GM18868 (cell line): ENCODE data around the gene TMEM91.

Source experiments
- ATAC-seq: cut with Tn5 transposase; IDR thresholded peaks from one replicate; pipeline ENCODE4 v1.9.1; 2021; ENCODE audit warnings: mild to moderate bottlenecking, moderate library complexity; ENCODE audit not compliant: unreplicated experiment

Gene TMEM91

GRCh38 chr19:41427647-41428480 lies 51.5 kb downstream of the TMEM91 start:
- ATAC-seq: no peak

GRCh38 chr19:41428481-41428859 lies 52.1 kb downstream of the TMEM91 start:
- ATAC-seq: no peak

GRCh38 chr19:41430922-41431321 lies 54.6 kb downstream of the TMEM91 start:
- ATAC-seq: no peak

- ATAC-seq: no peak
Observed at GRCh38 chr19:41431426-41432386, 55.4 kb downstream of the TMEM91 start.

- ATAC-seq: no peak
Observed at GRCh38 chr19:41433171-41433570, 56.8 kb downstream of the TMEM91 start.
